ENCODE data around the gene ZNF384. TPM values are rescaled to one million over a fixed set of nuclear protein-coding genes. Genes with fewer than 3 reads are reported as not detected.

Gene ZNF384
- total and polyA plus RNA-seq, 11 donors, result 15.0 to 38.1 (median 25.2) TPM

GRCh38 chr12:6701078-6701768 lies 12.0 kb upstream of the ZNF384 start:
- Histone ChIP-seq H3K4me1 (peaks cover 0 to 15% (median 8%) of the 10 kb centered on the region in 12 donors), H3K4me3 (peak overlapping the region in 9 of 12 donors; percentile 14 to 60 (median 51)), H3K9me3 (no peaks in the 10 kb centered on the region), H3K36me3 (no peaks in the 10 kb centered on the region), H3K27ac (no peak overlapping the region), H3K27me3 (peaks cover 23 to 99% (median 66%) of the 10 kb centered on the region in 9 donors)
- intact Hi-C loops (cut with DNase I), result no loop called here
- WGBS, 4 donors, result 28 to 37% (median 33%) methylated on average over 11 to 13 of the region's 13 CpGs
- TF ChIP-seq POLR2A (IDR thresholded peaks at IDR 0.05), result no peak
- no peak for TF ChIP-seq CTCF (IDR thresholded peaks at IDR 0.05)
- DNase-seq (no peak), ATAC-seq (no peak)

GRCh38 chr12:6700646-6701051 lies 11.5 kb upstream of the ZNF384 start, which contains the start of gene PIANP:
PIANP (minus strand) TSS chr12:6700815; CDS start chr12:6698061, 2,754 bp downstream.
- no peak within 1 kb of the TSS for H3K27ac ChIP-seq
- no peaks in the 10 kb centered on the region for H3K9me3 ChIP-seq
- peak within 1 kb of the TSS; percentile 3 to 60 (median 48) for H3K4me3 ChIP-seq
- 0 to 1% (median 1%) methylated on average over 35 to 43 of the region's 43 CpGs; no CpG with 5 or more reads in 1 of the 4 donors for WGBS, 4 donors
- DNase-seq, result peak in 2 of 5 donors; percentile 48 to 68
- TF ChIP-seq POLR2A (IDR thresholded peaks at IDR 0.05) (no peak), CTCF (IDR thresholded peaks at IDR 0.05) (no peak)
- peaks cover 0 to 15% (median 8%) of the 10 kb centered on the region in 12 donors for H3K4me1 ChIP-seq
- ATAC-seq, result peak in 2 of 4 donors; percentile 45 to 74
- intact Hi-C loops (cut with DNase I), result no loop called here
- no peaks in the 10 kb centered on the region for H3K36me3 ChIP-seq
- H3K27me3 ChIP-seq, result peaks cover 17 to 93% (median 61%) of the 10 kb centered on the region in 9 donors

DNA sequence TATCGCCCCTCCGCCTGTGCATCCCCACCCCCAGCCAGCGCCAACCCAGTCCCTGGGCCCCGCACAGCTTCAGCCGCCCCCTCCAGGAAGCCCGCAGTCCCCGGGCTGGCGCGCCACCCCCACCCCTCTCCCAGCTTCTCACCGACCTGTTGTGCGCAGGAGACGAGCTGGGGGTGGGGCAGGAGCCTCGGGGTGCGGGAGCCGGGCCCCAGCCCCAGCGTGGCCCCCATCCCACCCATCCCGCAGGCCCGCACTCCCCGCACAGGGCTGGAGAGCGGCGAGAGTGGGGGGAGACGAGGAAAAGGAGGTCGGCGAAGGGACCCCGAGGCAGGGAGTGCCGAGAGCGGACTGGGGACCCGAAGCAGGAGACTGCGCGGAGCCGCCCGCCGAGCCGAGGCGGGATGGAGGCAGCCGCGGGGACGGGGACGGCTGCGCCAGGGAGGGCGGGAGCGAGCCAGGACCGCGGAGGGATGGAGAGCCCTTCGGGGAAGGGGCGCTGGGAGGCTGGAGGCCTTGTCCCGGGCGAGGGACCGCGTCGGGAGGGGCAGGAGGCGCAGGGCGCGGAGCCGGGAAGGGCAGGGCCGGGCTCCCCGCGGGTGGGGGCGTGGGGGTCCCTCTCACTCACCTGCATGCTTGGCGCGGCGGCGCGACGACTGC lies 10.9 kb upstream of the ZNF384 start:
- intact Hi-C loops (cut with DNase I), result loop anchor here in 3 of 10 donors (5.0 to 10.0 kb wide), 2 partner anchors 75 to 83 kb away; no protein-coding TSS in a partner anchor
- H3K4me3 ChIP-seq, result peak overlapping the region; percentile 3 to 60 (median 48)
- H3K27me3 ChIP-seq, result peaks cover 15 to 88% (median 57%) of the 10 kb centered on the region in 9 donors
- no peaks in the 10 kb centered on the region for H3K36me3 ChIP-seq
- ATAC-seq (peak in 2 of 4 donors; percentile 16 to 36), DNase-seq (no peak)
- H3K27ac ChIP-seq, result no peak overlapping the region
- whole genome bisulfite sequencing, 4 donors, result 1 to 2% (median 1%) methylated on average over 18 to 65 of the region's 65 CpGs
- TF ChIP-seq POLR2A (IDR thresholded peaks at IDR 0.05) (no peak), CTCF (IDR thresholded peaks at IDR 0.05) (no peak)
- H3K4me1 ChIP-seq, result peaks cover 0 to 15% (median 8%) of the 10 kb centered on the region in 12 donors
- H3K9me3 ChIP-seq, result no peaks in the 10 kb centered on the region
